GF-D8 (cell line): ENCODE results near the gene TNP1.

Experiments
- DNase-seq: peaks from one replicate; lab custom pipeline; 2025; lab: John Stamatoyannopoulos, UW

The TNP1 gene

GRCh38 chr2:216873573-216873972 lies 13.7 kb upstream of the TNP1 start:
- DNase-seq, result no peak

- no peak for DNase-seq
Observed at GRCh38 chr2:216872624-216873023, 12.8 kb upstream of the TNP1 start.

DNA sequence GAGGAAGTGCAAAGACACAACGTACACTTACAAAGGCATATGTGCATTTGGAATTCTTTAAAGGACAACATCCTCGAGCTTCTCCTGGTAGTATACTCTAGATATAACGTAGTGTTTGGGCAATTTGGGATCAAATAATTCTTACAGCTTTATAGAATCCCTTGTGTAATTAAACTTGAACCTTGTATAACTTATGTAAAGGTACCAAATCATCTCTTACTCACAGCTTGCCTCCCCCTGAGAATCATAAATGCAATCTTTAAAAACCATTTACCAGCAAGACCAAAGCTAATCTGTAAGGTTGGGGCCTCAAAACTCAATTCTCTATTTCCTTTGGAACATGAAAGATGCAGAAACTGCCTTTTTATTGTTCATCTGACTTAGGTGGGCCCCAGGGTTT lies 12.2 kb upstream of the TNP1 start:
- no peak for DNase-seq

DNA sequence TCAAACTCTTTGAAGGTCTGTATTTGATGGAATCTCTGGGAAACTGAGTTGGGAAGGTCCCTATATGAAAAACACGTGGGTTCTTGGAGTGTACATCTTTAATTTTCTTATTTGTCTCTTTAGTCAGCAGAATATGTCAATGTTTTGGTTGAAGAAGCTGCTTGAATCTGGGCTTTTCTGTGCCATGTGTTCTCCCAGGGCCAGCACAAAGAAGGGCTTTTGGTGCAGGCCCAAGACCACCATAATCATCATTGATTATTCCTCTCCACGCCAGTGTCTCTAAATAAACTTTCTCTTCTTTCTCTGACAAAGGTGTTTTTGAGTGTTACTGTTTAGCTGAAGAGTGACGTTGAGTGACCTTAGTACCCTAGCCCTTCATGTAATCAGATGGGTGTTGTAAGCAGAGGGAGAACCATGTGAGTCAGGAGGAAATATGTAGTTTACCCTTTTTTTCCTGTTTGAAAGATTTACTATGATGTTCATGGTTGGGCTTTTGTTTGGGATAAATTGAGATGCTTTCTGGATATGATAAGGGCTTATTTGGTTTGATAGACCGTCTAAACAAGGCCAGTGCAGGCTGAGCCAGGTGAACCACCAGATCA lies 11.6 kb upstream of the TNP1 start:
- DNase-seq, result no peak

GRCh38 chr2:216870508-216871332 lies 10.9 kb upstream of the TNP1 start:
- DNase-seq, result no peak

DNA sequence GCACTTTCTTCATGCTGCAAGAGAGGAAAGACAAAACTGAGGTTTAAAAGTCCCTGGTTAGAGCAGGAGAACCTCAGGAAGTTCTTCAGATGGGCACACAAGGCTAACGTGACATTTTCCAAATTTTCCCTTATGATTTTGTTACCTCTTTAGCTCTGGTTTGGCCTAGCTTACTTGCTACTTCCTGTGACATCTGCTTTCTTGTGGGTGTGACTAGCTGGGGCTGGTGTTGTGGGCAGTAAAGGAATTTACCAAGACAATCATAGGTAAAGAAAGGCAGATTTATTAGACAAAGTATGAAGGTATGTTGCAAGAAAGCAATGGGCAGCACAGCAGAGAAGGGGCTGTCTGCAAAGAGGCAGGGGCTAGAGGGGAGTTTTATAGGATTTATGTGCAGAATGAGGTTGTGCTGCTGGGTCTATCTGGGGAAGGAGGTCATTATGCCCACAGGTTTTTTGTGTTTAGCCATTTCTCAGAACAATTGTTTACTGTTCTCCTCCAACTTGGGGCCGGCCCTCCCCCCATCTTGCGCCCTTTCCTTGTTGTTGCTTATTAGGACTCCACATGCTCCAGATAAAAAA lies 6.7 kb upstream of the TNP1 start:
- DNase-seq, result no peak

GRCh38 chr2:216865658-216866057 lies 5.8 kb upstream of the TNP1 start:
- no peak for DNase-seq

DNA sequence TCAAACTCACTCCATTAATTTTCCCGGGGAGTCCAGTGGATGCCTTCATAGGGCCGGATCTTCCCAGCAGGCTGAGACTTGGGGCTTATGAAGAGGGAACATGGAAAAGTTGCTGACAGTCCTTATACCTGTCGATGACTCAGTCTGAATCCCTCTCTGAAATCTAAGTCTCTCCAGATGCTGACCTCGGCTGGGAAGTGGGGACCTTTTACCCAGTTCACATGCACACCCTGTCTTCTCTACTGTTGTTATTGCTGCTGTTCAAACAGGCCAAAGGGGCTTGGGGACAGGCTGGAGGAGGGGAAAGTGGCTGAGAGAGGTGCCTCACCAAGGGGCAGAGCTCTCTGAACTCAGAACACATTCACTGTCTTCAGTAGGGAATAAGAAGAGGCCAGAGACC lies 4.1 kb upstream of the TNP1 start:
- DNase-seq, result no peak

- no peak for DNase-seq
Observed at GRCh38 chr2:216862628-216863398, 2.9 kb upstream of the TNP1 start.

DNA sequence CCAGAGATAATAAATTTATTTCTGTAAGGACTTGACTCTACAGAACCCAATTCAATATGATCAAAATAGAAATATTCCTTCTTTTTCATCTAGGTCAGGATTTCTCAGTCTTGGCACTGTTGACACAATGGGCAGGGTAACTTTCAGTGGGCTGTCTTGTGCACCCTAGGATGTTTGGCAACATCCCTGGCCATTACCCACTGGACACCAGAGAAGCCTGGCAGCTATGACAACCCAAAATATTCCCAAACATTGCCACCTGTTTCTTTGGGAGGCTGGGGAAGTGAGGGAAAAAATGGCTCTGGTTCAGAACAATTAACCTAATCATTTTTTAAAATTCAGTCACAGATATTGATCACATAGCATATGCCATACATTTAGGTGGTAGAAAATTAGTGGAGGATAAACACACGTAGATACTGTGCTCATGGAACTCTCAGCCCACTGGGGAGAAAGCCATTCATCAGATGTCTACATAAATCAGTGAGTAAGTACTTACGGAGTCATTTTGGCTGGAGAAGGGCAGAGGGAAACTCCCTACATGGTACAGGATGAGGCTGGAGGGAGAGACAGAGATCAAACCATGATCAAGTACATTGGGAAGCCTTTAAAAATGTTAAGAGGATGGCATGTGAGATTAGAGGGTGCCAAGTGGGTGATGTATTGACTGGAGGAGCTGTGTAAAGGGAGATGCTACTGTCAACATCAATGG lies 718 bp upstream of the TNP1 start:
- DNase-seq, result no peak

- no peak for DNase-seq
Observed at GRCh38 chr2:216858312-216858711, 1.6 kb downstream of the TNP1 start.

GRCh38 chr2:216857131-216857550 lies 2.7 kb downstream of the TNP1 start:
- no peak for DNase-seq

GRCh38 chr2:216856406-216857065 lies 3.3 kb downstream of the TNP1 start:
- no peak for DNase-seq

- no peak for DNase-seq
Observed at GRCh38 chr2:216855605-216856004, 4.3 kb downstream of the TNP1 start.

- DNase-seq, result no peak
Observed at GRCh38 chr2:216855079-216855478, 4.8 kb downstream of the TNP1 start.

DNA sequence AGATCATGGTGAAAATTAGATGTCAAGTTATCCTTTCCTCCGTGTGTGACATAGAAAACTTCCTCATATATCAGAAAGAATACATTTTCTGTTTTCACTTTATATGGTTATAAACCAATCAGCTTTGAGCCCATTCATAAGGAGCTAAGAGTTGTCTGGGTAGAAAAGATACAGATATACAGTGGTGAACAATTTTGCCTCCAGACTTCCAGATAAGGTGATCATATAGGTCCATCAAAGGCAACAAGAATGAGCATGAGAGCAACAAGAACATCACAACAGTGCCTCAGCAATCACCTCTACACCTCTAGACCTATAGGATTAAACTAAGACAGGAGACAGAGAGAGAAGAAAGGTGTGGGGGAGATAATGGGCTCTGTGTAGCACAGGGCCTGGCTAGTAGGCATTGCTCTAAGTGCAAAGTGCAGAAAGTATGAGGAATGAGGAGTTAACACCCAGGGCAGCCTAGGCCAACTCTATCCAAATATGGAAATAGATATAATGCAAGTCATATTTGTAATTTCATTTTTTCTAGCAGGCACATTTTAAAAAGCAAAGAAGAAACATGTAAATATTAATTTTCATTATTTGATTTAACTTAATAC lies 8.3 kb downstream of the TNP1 start:
- DNase-seq, result no peak

GRCh38 chr2:216850665-216851322 lies 9.1 kb downstream of the TNP1 start:
- no peak for DNase-seq

DNA sequence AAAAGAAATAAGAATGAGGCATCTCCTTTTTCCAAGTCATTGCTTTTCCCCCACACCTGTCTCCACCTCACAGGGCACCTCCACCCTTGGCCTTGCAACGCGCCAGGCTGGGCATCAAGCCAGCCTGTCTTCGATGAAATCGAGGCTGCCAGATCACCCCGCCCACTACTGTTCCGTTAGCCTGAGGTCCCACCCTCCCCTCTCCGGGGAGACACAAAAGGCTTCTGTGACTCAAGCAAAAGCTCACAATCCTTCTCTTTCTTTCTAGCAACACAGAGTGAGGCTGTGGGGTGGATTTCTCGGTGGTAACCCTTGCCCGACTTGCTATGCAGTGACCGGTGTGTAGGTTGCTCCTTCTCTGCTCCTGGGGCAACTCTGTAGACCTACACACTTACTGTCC lies 9.9 kb downstream of the TNP1 start:
- DNase-seq, result no peak

DNA sequence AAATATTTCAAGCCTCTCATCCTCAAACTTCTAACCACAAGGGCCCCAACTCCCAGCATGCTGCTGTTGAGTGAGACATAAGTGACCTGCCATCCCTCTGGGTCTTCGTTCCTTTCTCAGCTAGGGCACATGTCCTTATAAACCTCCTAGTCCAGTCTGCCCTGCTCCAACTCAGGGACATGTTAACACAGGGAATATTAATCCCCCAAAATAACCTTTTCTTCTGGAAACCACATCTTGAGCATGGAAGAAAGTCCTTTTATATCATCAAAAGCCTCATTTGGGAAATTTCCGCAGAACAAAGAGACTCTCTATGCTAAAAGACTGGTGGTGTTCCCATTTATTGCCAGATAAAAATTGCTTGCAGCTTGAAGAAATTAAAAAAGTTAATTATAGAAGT lies 14.4 kb downstream of the TNP1 start:
- DNase-seq, result no peak

DNA sequence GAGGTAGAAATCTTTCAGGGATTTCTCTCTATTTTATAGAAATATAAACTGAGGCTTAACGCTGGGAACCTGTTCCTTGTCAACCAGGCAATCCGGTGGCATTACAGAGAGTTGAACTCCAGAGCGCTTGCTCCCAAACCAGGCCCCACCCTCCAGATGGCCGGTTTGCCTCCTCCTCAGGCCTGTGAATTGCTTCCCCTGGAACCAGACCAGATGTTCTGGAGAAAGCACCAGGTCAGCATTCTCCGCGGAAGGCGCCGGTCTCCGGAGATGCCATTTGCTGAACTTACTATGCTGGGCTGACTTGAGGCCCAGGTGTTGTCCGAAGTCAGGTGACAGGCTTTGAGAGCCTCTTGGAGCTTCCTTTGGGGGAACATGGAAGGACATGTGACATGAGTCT lies 17.2 kb downstream of the TNP1 start:
- DNase-seq, result no peak

DNA sequence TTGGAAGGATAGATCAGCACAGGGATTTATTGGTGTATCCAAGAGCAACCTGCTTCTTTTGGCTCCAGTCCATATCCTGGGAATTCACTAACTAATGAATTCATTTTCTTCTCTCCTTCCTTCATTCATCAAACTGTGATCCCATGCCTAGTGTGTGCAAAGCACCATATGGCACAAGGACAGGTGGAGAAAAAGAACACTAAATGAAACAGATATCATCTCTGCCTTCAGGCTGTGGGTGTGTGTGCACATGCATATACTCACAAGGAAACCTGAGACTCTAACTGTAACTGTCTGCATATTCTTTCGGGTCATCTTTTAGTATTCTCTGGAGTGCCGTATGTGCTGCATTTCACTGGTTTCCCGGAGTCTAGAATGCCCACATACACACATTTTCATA lies 20.2 kb downstream of the TNP1 start:
- DNase-seq, result no peak
